ENCODE measurements around the gene LAPTM5.

- TF ChIP-seq POLR2A (IDR thresholded peaks at IDR 0.05) (no peak), CTCF (IDR thresholded peaks at IDR 0.05) (no peak), EP300 (IDR thresholded peaks at IDR 0.05) (no peak), POLR2AphosphoS5 (IDR thresholded peaks at IDR 0.05) (no peak)
These were observed 30.4 kb upstream of the LAPTM5 start for GRCh38 chr1:30787856-30788495.

Measured in gastroesophageal sphincter (tissue), 3 donors.